Femur (tissue), 1 donor: ENCODE data around the gene RANBP1.

ENCODE experiments used
- DNase-seq: peaks from one replicate; pipeline ENCODE4 v3.0.0-alpha.2; 2017

RANBP1 gene

GRCh38 chr22:20089226-20089976 lies 26.5 kb upstream of the RANBP1 start:
- no peak for DNase-seq

GRCh38 chr22:20089977-20090729 lies 25.8 kb upstream of the RANBP1 start:
- no peak for DNase-seq

- no peak for DNase-seq
Observed at GRCh38 chr22:20090730-20091240, 25.1 kb upstream of the RANBP1 start.

- DNase-seq: no peak
Observed at GRCh38 chr22:20091690-20092476, 24.0 kb upstream of the RANBP1 start.

GRCh38 chr22:20092477-20092854 lies 23.4 kb upstream of the RANBP1 start:
- DNase-seq: no peak

- DNase-seq: no peak
Observed at GRCh38 chr22:20093418-20094196, 22.3 kb upstream of the RANBP1 start.

GRCh38 chr22:20094197-20094807 lies 21.6 kb upstream of the RANBP1 start:
- DNase-seq: no peak

- no peak for DNase-seq
Observed at GRCh38 chr22:20095521-20095920, 20.4 kb upstream of the RANBP1 start.

GRCh38 chr22:20096574-20097420 lies 19.1 kb upstream of the RANBP1 start:
- DNase-seq: no peak

- no peak for DNase-seq
Observed at GRCh38 chr22:20099099-20099711, 16.7 kb upstream of the RANBP1 start.

GRCh38 chr22:20101638-20102037 lies 14.3 kb upstream of the RANBP1 start:
- no peak for DNase-seq

GRCh38 chr22:20102203-20102780 lies 13.6 kb upstream of the RANBP1 start:
- DNase-seq: no peak

- no peak for DNase-seq
Observed at GRCh38 chr22:20105456-20106204, 10.3 kb upstream of the RANBP1 start.

- DNase-seq: no peak
Observed at GRCh38 chr22:20106205-20106848, 9.6 kb upstream of the RANBP1 start.

GRCh38 chr22:20106849-20107237 lies 9.1 kb upstream of the RANBP1 start:
- DNase-seq: no peak

- no peak for DNase-seq
Observed at GRCh38 chr22:20107471-20107901, 8.4 kb upstream of the RANBP1 start.

- no peak for DNase-seq
Observed at GRCh38 chr22:20107951-20108756, 7.8 kb upstream of the RANBP1 start.

- no peak for DNase-seq
Observed at GRCh38 chr22:20108757-20109230, 7.1 kb upstream of the RANBP1 start.
